LNCAP (cell line): Measurements from ENCODE around the gene RAB3D.

Experiments
- TF ChIP-seq, protein P1 (sequence below): fragments of 450-650 bp; IDR thresholded peaks from 2 replicates; pipeline ENCODE4 v1.5.1; 2017; ENCODE audit warnings: mild to moderate bottlenecking

Gene RAB3D

GRCh38 chr19:11274533-11275086 lies 64.8 kb downstream of the RAB3D start:
- TF ChIP-seq, protein P1, sequence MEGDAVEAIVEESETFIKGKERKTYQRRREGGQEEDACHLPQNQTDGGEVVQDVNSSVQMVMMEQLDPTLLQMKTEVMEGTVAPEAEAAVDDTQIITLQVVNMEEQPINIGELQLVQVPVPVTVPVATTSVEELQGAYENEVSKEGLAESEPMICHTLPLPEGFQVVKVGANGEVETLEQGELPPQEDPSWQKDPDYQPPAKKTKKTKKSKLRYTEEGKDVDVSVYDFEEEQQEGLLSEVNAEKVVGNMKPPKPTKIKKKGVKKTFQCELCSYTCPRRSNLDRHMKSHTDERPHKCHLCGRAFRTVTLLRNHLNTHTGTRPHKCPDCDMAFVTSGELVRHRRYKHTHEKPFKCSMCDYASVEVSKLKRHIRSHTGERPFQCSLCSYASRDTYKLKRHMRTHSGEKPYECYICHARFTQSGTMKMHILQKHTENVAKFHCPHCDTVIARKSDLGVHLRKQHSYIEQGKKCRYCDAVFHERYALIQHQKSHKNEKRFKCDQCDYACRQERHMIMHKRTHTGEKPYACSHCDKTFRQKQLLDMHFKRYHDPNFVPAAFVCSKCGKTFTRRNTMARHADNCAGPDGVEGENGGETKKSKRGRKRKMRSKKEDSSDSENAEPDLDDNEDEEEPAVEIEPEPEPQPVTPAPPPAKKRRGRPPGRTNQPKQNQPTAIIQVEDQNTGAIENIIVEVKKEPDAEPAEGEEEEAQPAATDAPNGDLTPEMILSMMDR, result no peak

DNA sequence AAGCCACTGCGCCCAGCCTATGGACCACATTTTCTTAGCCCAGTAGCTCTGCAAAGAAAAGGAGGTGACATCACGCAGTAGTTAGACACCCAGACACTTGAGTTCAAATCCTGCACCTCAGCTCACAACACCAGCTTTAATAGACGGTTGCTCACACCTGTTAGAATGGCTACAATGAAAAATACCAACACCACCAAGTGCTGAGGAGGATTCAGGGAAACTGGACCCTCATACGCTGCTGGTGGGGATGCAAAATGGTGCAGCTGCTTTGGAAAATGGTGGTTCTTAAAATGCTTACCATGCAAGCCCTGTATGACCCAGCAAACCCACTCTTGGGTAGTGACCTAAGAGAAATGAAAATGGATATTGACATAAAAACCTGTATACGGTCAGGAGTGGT lies 65.5 kb downstream of the RAB3D start:
- TF ChIP-seq, protein P1, result no peak

DNA sequence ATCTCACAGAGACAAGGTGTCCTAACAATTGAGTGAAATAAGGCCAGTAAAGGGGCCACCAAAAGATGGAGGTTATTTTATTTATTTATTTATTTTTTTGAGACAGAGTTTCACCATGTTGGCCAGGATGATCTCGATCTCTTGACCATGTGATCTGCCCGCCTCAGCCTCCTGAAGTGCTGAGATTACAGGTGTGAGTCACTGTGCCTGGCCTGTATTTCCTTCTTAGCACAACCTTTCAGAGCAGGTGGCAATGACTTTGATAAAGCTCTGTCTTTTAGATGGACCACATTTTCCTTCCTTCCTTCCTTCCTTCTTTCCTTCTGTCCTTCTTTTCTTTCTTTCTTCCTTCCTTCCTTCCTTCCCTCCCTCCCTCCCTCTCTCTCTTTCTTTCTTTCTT lies 66.2 kb downstream of the RAB3D start:
- TF ChIP-seq, protein P1, result no peak
